ENCODE data around the gene GOLGA6L9.
"Not testable (repeated sequence)": the region's sequence is repeated elsewhere in the genome, so short reads cannot be mapped to it uniquely, and the experiment has no call there.

- TF ChIP-seq POLR2AphosphoS5 (IDR thresholded peaks at IDR 0.05; ENCODE audit: borderline replicate concordance, low read depth, low read length); EZH2 (IDR thresholded peaks at IDR 0.05): not testable (repeated sequence)
These were observed 39.5 kb upstream of the GOLGA6L9 start for GRCh38 chr15:82390152-82390551.
